Measurements from ENCODE around the gene UBE2U. TPM values are rescaled to one million over a fixed set of nuclear protein-coding genes. Genes with fewer than 3 reads are reported as not detected.

Gene UBE2U
- total RNA-seq, 4 donors from 2014 or later = not detected

GRCh38 chr1:64228167-64228957, 24.9 kb downstream of the UBE2U start:
- Histone ChIP-seq H3K36me3 (no peaks in the 10 kb centered on the region), H3K9me3 (no peaks in the 10 kb centered on the region), H3K4me3 (no peak overlapping the region), H3K27ac (no peak overlapping the region), H3K4me1 (no peaks in the 10 kb centered on the region), H3K27me3 (no peaks in the 10 kb centered on the region)
- ATAC-seq = no peak
- TF ChIP-seq CTCF (IDR thresholded peaks at IDR 0.05) (no peak), POLR2A (IDR thresholded peaks at IDR 0.05) (no peak), EP300 (IDR thresholded peaks at IDR 0.05) (no peak), POLR2AphosphoS5 (IDR thresholded peaks at IDR 0.05) (no peak)
- WGBS, 2 donors (ENCODE audit: low coverage in 1 of 2) = 66 to 89% methylated on average over 2 to 10 of the region's 10 CpGs

- 88 to 100% methylated on average over 2 to 3 of the region's 3 CpGs for WGBS, 2 donors (ENCODE audit: low coverage in 1 of 2)
Observed at GRCh38 chr1:64229307-64229706, 25.9 kb downstream of the UBE2U start.

GRCh38 chr1:64231153-64231552, 27.7 kb downstream of the UBE2U start:
- Histone ChIP-seq H3K36me3 (no peaks in the 10 kb centered on the region), H3K4me1 (no peaks in the 10 kb centered on the region), H3K4me3 (no peak overlapping the region), H3K27me3 (no peaks in the 10 kb centered on the region), H3K27ac (no peak overlapping the region), H3K9me3 (no peaks in the 10 kb centered on the region)
- 36 to 67% methylated on average over 4 of the region's 4 CpGs for WGBS, 2 donors (ENCODE audit: low coverage in 1 of 2)
- no peak for ATAC-seq
- TF ChIP-seq POLR2AphosphoS5 (IDR thresholded peaks at IDR 0.05) = no peak

More at GRCh38 chr1:64229307-64229706, 25.9 kb downstream of the UBE2U start:
- Histone ChIP-seq H3K36me3 (no peaks in the 10 kb centered on the region), H3K27me3 (no peaks in the 10 kb centered on the region), H3K4me1 (no peaks in the 10 kb centered on the region), H3K9me3 (no peaks in the 10 kb centered on the region), H3K27ac (no peak overlapping the region), H3K4me3 (no peak overlapping the region)
- TF ChIP-seq CTCF (IDR thresholded peaks at IDR 0.05) = no peak
- no peak for TF ChIP-seq POLR2AphosphoS5 (IDR thresholded peaks at IDR 0.05)
- no peak for TF ChIP-seq POLR2A (IDR thresholded peaks at IDR 0.05)
- TF ChIP-seq EP300 (IDR thresholded peaks at IDR 0.05) = no peak
- no peak for ATAC-seq

- H3K4me1 ChIP-seq = no peaks in the 10 kb centered on the region
- no peak for ATAC-seq
- no peak overlapping the region for H3K27ac ChIP-seq
- no peak overlapping the region for H3K4me3 ChIP-seq
- TF ChIP-seq POLR2A (IDR thresholded peaks at IDR 0.05) = no peak
- no peak for TF ChIP-seq CTCF (IDR thresholded peaks at IDR 0.05)
- TF ChIP-seq POLR2AphosphoS5 (IDR thresholded peaks at IDR 0.05) = no peak
- TF ChIP-seq EP300 (IDR thresholded peaks at IDR 0.05) = no peak
- no peaks in the 10 kb centered on the region for H3K36me3 ChIP-seq
- H3K27me3 ChIP-seq = no peaks in the 10 kb centered on the region
- no peaks in the 10 kb centered on the region for H3K9me3 ChIP-seq
Observed at GRCh38 chr1:64231654-64232053, 28.2 kb downstream of the UBE2U start.

- Histone ChIP-seq H3K9me3 (no peaks in the 10 kb centered on the region), H3K27me3 (no peaks in the 10 kb centered on the region), H3K27ac (no peak overlapping the region), H3K4me1 (no peaks in the 10 kb centered on the region), H3K4me3 (no peak overlapping the region), H3K36me3 (no peaks in the 10 kb centered on the region)
- TF ChIP-seq EP300 (IDR thresholded peaks at IDR 0.05) (no peak), POLR2AphosphoS5 (IDR thresholded peaks at IDR 0.05) (no peak), POLR2A (IDR thresholded peaks at IDR 0.05) (no peak), CTCF (IDR thresholded peaks at IDR 0.05) (no peak)
- no peak for ATAC-seq
Observed at GRCh38 chr1:64234714-64235113, 31.3 kb downstream of the UBE2U start.

All from gastroesophageal sphincter (tissue), 4 donors.